Effector memory CD4-positive, alpha-beta T cell (primary cell): ENCODE data around the gene GADD45GIP1.
"Not testable (repeated sequence)": the region's sequence is repeated elsewhere in the genome, so short reads cannot be mapped to it uniquely, and the experiment has no call there.

Experiments
- DNase-seq, 3 donors: peaks; one replicate each; pipeline ENCODE4 v3.0.0-alpha.2; 2020
- H3K27ac ChIP-seq: 2 replicates; pipeline ENCODE4 v1.7.0; 2013; ENCODE audit warnings: mild to moderate bottlenecking, low read length, moderate library complexity; ENCODE audit not compliant: insufficient read depth, poor library complexity, severe bottlenecking
- H3K27me3 ChIP-seq: replicated peaks from 2 replicates; pipeline ENCODE4 v1.7.0; 2013; ENCODE audit warnings: mild to moderate bottlenecking, low read length; ENCODE audit not compliant: insufficient read depth, control insufficient read depth, poor library complexity, severe bottlenecking
- H3K36me3 ChIP-seq: 2 replicates; pipeline ENCODE4 v1.7.0; 2013; ENCODE audit warnings: mild to moderate bottlenecking, low read length, moderate library complexity; ENCODE audit not compliant: control insufficient read depth, insufficient read depth
- H3K4me1 ChIP-seq: 2 replicates; pipeline ENCODE4 v1.7.0; 2013; ENCODE audit warnings: low read length, mild to moderate bottlenecking; ENCODE audit not compliant: control insufficient read depth, insufficient read depth, poor library complexity, severe bottlenecking
- H3K4me3 ChIP-seq: 2 replicates; pipeline ENCODE4 v1.7.0; 2013; ENCODE audit warnings: low read length, low read depth, mild to moderate bottlenecking; ENCODE audit not compliant: insufficient read depth, poor library complexity, severe bottlenecking
- H3K9me3 ChIP-seq: 2 replicates; pipeline ENCODE4 v1.7.0; 2013; ENCODE audit warnings: mild to moderate bottlenecking, low read length, moderate library complexity; ENCODE audit not compliant: control insufficient read depth

Gene GADD45GIP1

DNA sequence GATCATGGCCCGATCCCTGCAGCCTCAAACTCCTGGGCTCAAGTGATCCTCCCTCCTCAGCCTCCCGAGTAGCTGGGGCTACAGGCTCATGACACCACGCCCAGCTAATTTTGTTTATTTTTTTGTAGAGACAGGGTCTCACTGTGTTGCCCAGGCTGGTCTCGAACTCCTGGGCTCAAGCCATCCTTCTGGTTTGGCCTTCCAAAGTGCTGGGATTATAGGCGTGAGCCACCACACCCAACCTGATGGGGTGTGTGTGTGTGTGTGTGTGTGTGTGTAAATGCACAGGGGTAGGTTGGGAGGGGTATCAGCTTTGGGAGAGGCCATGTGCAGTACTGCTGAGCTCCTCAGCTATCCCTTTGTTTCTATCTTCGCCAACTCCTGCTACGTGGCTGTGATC lies 19.1 kb upstream of the GADD45GIP1 start:
- not testable (repeated sequence) for H3K9me3 ChIP-seq, H3K4me3 ChIP-seq, DNase-seq, H3K36me3 ChIP-seq, H3K27ac ChIP-seq, H3K4me1 ChIP-seq
- peaks cover 12% of the 10 kb centered on the region for H3K27me3 ChIP-seq

GRCh38 chr19:12975221-12975741 lies 18.3 kb upstream of the GADD45GIP1 start:
- peaks cover 3% of the 10 kb centered on the region for H3K4me1 ChIP-seq
- H3K4me3 ChIP-seq: no peak overlapping the region
- no peaks in the 10 kb centered on the region for H3K36me3 ChIP-seq
- H3K27ac ChIP-seq: no peak overlapping the region
- H3K9me3 ChIP-seq: no peaks in the 10 kb centered on the region
- H3K27me3 ChIP-seq: peaks cover 12% of the 10 kb centered on the region
- DNase-seq: no peak

DNA sequence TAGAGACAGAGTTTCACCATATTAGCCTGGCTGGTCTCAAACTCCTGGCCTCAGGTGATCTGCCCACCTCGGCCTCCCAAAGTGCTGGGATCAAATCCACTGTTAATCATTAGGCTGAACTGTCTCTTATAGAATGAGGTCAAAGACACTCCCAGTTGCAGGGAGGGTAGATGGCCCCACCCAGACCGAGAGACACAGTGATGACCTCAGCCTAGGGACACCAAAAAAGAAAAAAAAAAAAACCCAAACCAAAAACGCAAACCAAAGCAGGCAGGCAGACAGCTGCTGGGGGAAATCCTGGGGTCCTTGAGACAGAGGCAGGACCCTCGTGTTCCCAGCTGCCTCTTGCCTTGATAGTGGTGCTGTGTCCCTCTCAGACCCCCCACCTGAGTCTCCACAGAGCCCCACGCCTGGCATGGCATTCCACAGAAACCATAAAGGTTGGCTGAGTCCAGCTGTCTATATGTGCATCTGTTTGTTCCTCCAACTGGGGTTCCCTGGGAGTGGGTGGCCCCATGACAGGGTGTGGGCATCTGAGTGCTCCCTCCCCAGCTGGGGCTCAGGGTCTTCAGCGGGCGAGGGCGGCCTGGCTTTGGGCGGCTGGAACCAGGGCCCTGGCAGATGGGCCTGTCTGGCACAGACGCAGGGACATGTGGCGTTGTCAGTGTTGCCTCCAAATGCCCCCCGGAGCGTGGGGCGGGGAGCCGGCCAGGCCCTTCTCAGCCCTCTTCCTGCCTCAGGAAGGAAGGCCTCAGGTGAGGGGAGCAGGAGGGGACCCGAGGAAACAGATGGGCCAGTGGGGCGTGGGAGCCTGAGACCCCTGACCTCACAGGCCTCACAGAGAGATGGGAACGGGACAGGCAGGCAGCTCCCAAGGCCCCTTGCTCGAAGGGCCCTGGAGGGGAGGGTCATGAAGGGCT lies 17.5 kb upstream of the GADD45GIP1 start:
- Histone ChIP-seq H3K27ac (no peak overlapping the region), H3K4me3 (no peak overlapping the region), H3K27me3 (peaks cover 12% of the 10 kb centered on the region), H3K9me3 (no peaks in the 10 kb centered on the region), H3K4me1 (peaks cover 3% of the 10 kb centered on the region), H3K36me3 (no peaks in the 10 kb centered on the region)
- no peak for DNase-seq

DNA sequence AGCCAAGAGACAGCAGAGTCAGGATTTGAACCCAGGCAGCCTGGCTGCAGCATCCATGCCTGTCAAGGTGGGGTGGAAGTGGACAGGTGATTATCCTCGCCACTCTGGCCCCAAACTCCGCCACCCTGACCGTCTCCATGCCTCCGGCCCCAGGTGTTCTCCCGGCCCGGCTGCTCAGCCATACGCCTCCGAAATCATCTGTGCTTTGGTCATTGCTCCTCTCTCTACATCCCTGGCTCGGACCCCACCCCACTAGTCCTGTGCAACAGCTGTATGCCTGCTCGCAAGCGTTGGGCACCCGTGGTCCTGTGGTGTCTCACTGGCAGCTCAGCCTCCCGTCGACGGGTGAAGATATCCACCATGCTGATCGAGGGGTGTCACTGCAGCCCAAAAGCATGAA lies 16.2 kb upstream of the GADD45GIP1 start:
- Histone ChIP-seq H3K4me3 (no peak overlapping the region), H3K27ac (no peak overlapping the region), H3K27me3 (peaks cover 12% of the 10 kb centered on the region), H3K36me3 (no peaks in the 10 kb centered on the region), H3K4me1 (peaks cover 3% of the 10 kb centered on the region), H3K9me3 (no peaks in the 10 kb centered on the region)
- DNase-seq: no peak

GRCh38 chr19:12970070-12970820 lies 13.2 kb upstream of the GADD45GIP1 start:
- H3K4me1 ChIP-seq: peaks cover 4% of the 10 kb centered on the region
- no peaks in the 10 kb centered on the region for H3K36me3 ChIP-seq
- H3K27ac ChIP-seq: no peak overlapping the region
- H3K27me3 ChIP-seq: no peaks in the 10 kb centered on the region
- H3K9me3 ChIP-seq: no peaks in the 10 kb centered on the region
- DNase-seq: no peak
- H3K4me3 ChIP-seq: no peak overlapping the region

DNA sequence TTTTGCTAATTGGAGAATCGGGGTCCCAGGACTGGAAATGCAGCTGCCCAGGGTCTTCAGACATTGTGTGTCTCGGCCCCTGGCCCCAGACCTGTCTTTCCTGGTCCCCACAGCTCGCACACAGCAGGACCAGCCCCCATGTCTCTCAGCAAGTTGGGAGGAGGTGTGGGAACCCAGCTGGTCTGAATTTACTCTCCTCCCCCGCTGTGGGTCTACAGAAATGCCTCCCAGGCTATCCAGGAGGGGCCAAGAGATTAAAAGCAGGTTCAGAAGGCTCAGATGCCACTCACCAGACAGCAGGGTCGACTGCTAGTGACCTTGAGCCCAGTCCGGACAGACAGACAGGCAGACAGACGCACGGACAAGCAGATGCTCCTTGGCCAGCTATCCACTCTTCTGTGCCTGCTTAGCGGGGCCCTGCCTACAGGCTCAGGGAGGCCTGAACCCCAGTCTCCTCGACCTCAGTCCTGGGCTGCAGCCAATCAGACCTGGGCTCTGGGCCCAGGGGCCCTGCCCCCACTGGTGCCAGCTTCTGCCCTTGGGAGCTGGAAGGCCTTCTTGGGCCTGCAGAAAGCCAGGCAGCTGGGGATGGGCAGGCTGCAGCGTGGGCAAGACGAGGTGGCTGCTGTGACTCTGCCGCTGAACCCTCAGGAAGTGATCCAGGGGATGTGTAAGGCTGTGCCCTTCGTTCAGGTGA lies 12.4 kb upstream of the GADD45GIP1 start, which contains the start of gene DAND5:
DAND5 (plus strand) TSS at position 285 of the 697 bp plus-strand sequence; CDS start at position 370, 85 bp downstream.
- Histone ChIP-seq H3K4me3 (no peak within 1 kb of the TSS), H3K36me3 (no peaks in the 10 kb centered on the region), H3K4me1 (peaks cover 7% of the 10 kb centered on the region), H3K27me3 (no peaks in the 10 kb centered on the region), H3K27ac (no peak within 1 kb of the TSS), H3K9me3 (no peaks in the 10 kb centered on the region)
- DNase-seq: no peak

GRCh38 chr19:12967907-12968306 lies 10.9 kb upstream of the GADD45GIP1 start:
- Histone ChIP-seq H3K27me3 (no peaks in the 10 kb centered on the region), H3K36me3 (no peaks in the 10 kb centered on the region), H3K9me3 (no peaks in the 10 kb centered on the region), H3K4me1 (peaks cover 7% of the 10 kb centered on the region), H3K4me3 (no peak overlapping the region), H3K27ac (no peak overlapping the region)
- DNase-seq: no peak

GRCh38 chr19:12965812-12966135 lies 8.8 kb upstream of the GADD45GIP1 start:
- Histone ChIP-seq H3K4me1 (peaks cover 7% of the 10 kb centered on the region), H3K9me3 (no peaks in the 10 kb centered on the region), H3K27ac (no peak overlapping the region), H3K36me3 (no peaks in the 10 kb centered on the region), H3K27me3 (no peaks in the 10 kb centered on the region), H3K4me3 (no peak overlapping the region)
- DNase-seq: no peak

GRCh38 chr19:12965017-12965811 lies 8.2 kb upstream of the GADD45GIP1 start:
- Histone ChIP-seq H3K4me1 (peaks cover 7% of the 10 kb centered on the region), H3K27ac (no peak overlapping the region)
- DNase-seq: peak; percentile 50 to 65 (median 62)

More at GRCh38 chr19:12965017-12965811, 8.2 kb upstream of the GADD45GIP1 start:
- Histone ChIP-seq H3K9me3 (no peaks in the 10 kb centered on the region), H3K36me3 (no peaks in the 10 kb centered on the region), H3K27me3 (no peaks in the 10 kb centered on the region), H3K4me3 (peak overlapping the region; percentile 63)
